Jurkat, Clone E6-1 (cell line): ENCODE results near the gene CRABP2.

ENCODE experiments used
- DNase-seq: peaks from one replicate; pipeline ENCODE4 v3.0.0-alpha.2; 2011; ENCODE audit warnings: low read depth, low spot score
- H3K4me3 ChIP-seq: 2 replicates; pipeline ENCODE4 v1.5.1; 2011; ENCODE audit warnings: mild to moderate bottlenecking, low read length, control low read depth, moderate library complexity

Gene CRABP2

GRCh38 chr1:156676114-156676819 is 29.1 kb downstream of the CRABP2 start:
- DNase-seq = no peak
- H3K4me3 ChIP-seq = no peak overlapping the region

DNA sequence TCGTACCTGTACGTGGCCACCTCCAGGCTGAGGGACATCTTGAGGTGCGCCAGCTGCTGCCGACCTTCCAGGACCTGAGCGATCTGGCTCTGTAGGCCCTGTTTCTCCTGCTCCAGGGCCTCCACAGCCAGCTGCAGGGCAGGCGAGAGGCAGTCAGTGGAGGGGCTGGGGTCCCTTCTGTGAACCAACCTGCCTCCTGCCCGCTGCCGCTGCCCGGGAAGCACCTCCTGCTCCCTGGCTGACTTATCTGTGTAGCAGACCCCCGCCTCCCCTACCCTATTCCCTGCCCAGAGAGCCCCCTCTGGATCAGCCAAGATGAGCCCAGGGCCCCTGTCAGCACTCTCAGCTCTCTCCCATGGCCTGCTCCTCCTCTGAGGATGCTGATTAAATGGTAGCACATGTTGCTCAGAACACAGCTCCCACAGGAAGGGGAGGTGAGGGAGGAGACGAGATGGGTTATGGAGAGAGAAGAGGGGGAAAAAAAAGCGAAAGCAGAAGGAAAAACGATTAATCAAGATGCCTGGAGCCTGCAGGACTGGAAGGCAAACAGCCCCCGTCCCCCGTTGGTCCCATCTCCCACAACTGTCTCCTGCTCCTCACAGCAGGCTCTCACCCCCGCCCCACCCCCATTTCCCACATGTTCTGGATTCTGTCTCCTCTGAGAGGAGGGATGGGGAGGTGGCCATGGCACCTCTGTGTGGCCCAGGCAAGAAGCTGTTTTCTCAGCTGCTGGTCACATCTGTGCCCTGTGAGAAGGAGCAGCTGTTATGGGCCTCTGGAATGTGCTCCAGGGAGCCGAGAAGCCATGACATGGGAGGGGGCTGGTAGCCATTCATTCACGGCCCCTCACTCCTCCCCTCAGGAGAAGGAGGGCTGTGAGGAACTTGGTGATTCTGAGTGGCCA is 29.9 kb downstream of the CRABP2 start:
- DNase-seq = no peak
- no peak overlapping the region for H3K4me3 ChIP-seq

DNA sequence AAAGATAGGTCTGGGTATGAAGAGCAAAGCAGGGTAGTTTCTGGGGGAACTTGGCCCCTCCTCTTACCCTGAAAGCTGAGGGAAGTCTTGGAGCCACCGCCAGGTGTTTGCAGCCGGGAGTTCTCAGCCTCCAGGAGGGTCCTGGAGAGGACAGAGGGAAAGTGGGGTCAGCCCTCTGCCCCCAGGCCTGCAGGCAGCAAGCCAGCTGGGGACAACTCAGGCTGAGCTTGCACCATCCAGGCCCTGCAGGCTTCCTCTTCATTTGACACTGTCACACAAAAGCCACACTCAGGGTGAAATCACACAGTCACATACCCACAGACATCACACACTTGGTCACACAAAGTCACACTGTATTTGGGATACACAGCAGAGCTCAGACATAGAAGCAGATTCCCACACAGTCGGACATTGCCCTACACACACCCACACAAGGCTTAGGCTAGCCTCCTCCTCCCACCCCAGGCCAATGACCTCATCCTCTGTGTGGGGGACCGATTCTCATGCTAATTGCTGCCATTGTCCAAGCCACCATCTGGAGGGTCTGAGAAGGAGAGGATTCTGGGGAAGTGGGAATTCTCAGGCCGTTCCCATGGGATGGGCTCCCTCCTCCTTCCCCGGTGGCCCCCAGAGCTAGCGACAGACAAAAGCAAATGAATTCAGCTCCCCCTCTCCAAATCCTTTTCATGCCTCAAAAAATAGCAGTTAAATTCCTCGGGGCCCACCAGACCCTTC is 31.8 kb downstream of the CRABP2 start:
- DNase-seq = no peak
- no peak overlapping the region for H3K4me3 ChIP-seq

GRCh38 chr1:156671804-156672203 is 33.6 kb downstream of the CRABP2 start:
- DNase-seq = no peak
- H3K4me3 ChIP-seq = no peak overlapping the region

DNA sequence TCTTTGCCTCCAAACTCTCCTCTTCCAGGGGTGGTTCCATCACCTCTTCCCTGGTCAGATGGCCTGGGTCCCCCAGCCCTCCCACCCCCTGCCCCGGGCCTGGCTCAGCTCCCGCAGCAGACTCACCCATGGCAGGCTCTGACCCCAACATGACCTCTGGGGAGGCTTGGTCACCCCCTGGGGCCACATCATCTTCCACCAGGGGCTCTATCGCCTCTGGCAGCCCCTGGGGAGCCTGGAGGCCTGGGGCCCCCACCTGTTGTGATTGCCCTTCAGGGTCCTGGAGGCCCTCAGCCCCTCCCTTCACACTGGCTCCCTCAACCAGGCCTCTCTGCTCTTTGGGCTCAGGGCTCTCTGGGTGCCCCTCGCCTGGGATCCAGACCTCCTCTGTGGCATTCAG is 34.6 kb downstream of the CRABP2 start:
- no peak for DNase-seq
- no peak overlapping the region for H3K4me3 ChIP-seq

- no peak overlapping the region for H3K4me3 ChIP-seq
- DNase-seq = no peak
Measured at GRCh38 chr1:156670359-156670758, 35.0 kb downstream of the CRABP2 start.

- H3K4me3 ChIP-seq = no peak overlapping the region
- no peak for DNase-seq
Measured at GRCh38 chr1:156669794-156670193, 35.6 kb downstream of the CRABP2 start.

- no peak for DNase-seq
- no peak overlapping the region for H3K4me3 ChIP-seq
Measured at GRCh38 chr1:156668801-156669637, 36.4 kb downstream of the CRABP2 start.

DNA sequence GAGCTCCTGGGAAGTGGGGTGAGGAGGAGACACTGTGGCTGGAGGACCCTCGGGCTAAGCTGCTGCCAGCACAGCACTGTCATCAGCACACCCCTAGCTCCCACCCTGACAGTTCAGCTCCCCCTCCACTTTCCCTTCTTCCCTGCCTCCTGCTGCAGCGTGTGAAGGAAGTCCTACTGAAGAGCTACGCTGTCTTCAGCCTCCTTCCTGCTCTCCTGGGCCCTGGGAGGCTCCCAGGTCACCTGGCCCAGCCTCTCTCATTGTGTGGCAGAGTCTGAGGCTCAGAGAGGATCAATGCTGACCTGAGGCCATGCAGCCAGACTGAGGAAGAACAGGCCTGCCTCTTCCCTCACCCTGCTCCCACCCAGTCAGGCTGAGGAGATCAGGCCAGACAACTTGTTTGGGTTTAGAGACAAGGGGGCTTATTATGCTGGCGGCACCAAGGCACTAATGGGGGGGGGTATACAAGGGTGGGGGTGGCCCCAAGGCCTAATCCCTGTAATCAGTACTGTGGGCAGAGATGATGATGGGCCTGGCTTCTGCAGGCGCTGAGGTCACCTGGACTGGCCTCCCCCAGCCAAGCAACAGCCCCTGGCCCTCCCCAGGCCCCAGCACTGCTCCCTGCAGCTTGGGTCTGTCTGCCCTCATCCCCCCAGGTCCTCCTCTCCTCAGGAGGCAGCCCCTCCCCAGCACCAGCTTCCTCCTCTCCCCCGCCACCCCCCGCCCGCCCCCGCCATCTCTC is 37.2 kb downstream of the CRABP2 start:
- DNase-seq = no peak

GRCh38 chr1:156667610-156667967 is 37.8 kb downstream of the CRABP2 start:
- no peak overlapping the region for H3K4me3 ChIP-seq
- no peak for DNase-seq

More for the DNA sequence above, 37.2 kb downstream of the CRABP2 start:
- H3K4me3 ChIP-seq = no peak overlapping the region

DNA sequence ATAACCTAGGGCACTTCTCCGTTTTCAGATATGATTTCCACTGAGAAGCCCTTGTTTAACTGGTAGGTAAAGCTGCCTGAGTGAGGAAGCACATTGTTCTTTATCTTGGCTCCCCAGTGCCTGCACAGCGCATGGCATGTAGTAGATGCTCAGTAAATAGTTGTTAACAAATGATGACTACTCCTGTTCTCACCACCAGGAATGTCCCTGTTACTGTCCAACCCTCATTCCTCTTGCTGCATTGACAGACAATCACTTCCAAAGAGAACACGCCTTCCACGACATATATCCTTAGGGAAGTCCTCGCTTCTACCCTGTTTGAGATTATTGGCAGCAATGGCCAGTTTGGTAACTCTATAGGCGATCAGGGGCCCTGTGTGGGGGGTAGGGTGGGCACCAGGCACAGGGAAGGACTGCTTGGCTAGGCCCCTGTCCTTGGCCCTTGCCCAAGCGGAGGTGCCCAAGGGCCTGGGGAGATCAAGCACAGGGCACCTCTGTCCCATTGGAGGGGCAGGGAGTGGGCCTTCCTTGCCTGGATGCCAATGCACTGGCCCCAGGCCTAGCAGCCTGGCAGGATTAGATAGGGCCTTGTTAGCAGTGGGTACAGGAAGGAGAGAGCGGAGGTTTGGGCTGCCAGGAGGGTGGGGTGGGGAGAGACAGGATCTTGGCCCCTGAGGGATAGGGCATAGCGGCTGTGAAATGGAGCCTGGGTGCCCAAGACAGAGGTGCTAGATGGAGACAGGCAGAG is 38.3 kb downstream of the CRABP2 start:
- H3K4me3 ChIP-seq = no peak overlapping the region
- no peak for DNase-seq

GRCh38 chr1:156665539-156665938 is 39.8 kb downstream of the CRABP2 start:
- DNase-seq = no peak
- H3K4me3 ChIP-seq = no peak overlapping the region

- no peak for DNase-seq
- H3K4me3 ChIP-seq = no peak overlapping the region
Measured at GRCh38 chr1:156664767-156665411, 40.5 kb downstream of the CRABP2 start.

- H3K4me3 ChIP-seq = no peak overlapping the region
- no peak for DNase-seq
Measured at GRCh38 chr1:156664046-156664766, 41.2 kb downstream of the CRABP2 start.

DNA sequence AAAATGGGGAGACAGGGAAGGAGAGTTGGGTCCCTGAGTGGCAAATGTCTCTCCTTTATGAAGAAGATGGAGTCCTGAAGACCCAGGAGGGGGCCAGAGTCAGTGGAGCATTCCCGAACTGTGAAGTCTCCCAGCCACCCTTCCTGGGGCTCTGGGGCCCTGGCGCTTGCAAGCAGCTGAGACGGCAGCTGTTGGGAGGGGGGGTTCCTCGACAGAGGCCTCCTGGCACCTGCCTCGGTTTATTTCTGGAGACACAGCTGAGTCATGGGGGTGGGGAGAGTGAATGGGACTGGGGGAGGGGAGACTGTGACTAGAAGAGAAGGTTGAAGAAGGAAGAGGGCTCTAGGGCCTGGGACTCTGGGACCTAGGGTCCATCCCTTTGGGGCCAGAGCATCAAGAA is 42.2 kb downstream of the CRABP2 start:
- peak; percentile 52 for DNase-seq
- no peak overlapping the region for H3K4me3 ChIP-seq

DNA sequence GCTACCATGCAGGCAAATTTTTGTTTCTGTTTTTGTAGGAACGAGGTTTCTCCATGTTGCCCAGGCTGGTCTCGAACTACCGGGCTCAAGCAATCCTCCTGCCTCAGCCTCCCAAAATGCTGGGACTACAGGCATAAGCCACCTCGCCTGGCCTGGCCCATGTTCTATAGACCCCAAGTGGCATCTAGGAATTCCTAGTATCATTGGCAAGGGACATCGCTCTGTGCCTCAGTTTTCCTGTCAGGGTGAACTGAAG is 42.7 kb downstream of the CRABP2 start:
- DNase-seq = no peak
- no peak overlapping the region for H3K4me3 ChIP-seq
